HepG2 (cell line): ENCODE results near the gene ASXL1. TPM values are rescaled to one million over a fixed set of nuclear protein-coding genes. Genes with fewer than 3 reads are reported as not detected.

Source experiments
- AHR ChIP-seq: IDR thresholded peaks from 2 replicates; pipeline ENCODE4 v1.6.1; 2018; ENCODE audit warnings: missing genetic modification reagents, missing compliant biosample characterization
- GZF1 ChIP-seq: sonication (generic); formaldehyde crosslinking; IDR thresholded peaks from 2 replicates; pipeline ENCODE4 v1.5.1; 2020; ENCODE audit warnings: mild to moderate bottlenecking, missing genetic modification reagents
- HHEX ChIP-seq: IDR thresholded peaks from 2 replicates; pipeline ENCODE4 v1.6.1; 2016; ENCODE audit warnings: control low read depth
- MXI1 ChIP-seq: IDR thresholded peaks from 3 replicates; pipeline ENCODE4 v1.6.1; 2012; ENCODE audit warnings: low read depth, low read length, inconsistent platforms, borderline replicate concordance
- PHF20 ChIP-seq: sonication (generic); formaldehyde crosslinking; IDR thresholded peaks from 2 replicates; pipeline ENCODE4 v1.5.0; 2020; ENCODE audit warnings: mild to moderate bottlenecking, missing genetic modification reagents
- SMARCC2 ChIP-seq: fragments of 450-650 bp; IDR thresholded peaks from 2 replicates; pipeline ENCODE4 v1.6.1; 2017; ENCODE audit warnings: antibody characterized with exemption, mild to moderate bottlenecking
- ZMAT3 ChIP-seq: sonication (generic); formaldehyde crosslinking; conservative IDR thresholded peaks from 2 replicates; pipeline ENCODE4 v1.7.0; 2021; ENCODE audit warnings: missing genetic modification reagents
- ZMYM3 ChIP-seq: sonication (generic); formaldehyde crosslinking; IDR thresholded peaks from 2 replicates; pipeline ENCODE4 v1.5.1; 2020; ENCODE audit warnings: mild to moderate bottlenecking, missing genetic modification reagents
- ZNF136 ChIP-seq: sonication (generic); formaldehyde crosslinking; IDR thresholded peaks from 2 replicates; pipeline ENCODE4 v1.8.1; 2022; ENCODE audit warnings: low read depth, mild to moderate bottlenecking, moderate library complexity, missing genetic modification reagents
- ZNF205 ChIP-seq: IDR thresholded peaks from 2 replicates; pipeline ENCODE4 v1.6.1; 2018; ENCODE audit warnings: missing biosample characterization, missing genetic modification reagents
- ZNF235 ChIP-seq: sonication (generic); formaldehyde crosslinking; IDR thresholded peaks from 2 replicates; pipeline ENCODE4 v1.8.1; 2023; ENCODE audit warnings: mild to moderate bottlenecking, missing genetic modification reagents, borderline replicate concordance
- ZNF431 ChIP-seq: sonication (generic); formaldehyde crosslinking; IDR thresholded peaks from 2 replicates; pipeline ENCODE4 v1.9.0; 2022; ENCODE audit warnings: missing genetic modification reagents, low read depth, mild to moderate bottlenecking, borderline replicate concordance
- ZNF713 ChIP-seq: sonication (generic); formaldehyde crosslinking; IDR thresholded peaks from 2 replicates; pipeline ENCODE4 v1.4.0; 2020; ENCODE audit warnings: mild to moderate bottlenecking, missing genetic modification reagents
- polyA plus RNA-seq, 8 experiments: library from polyadenylated mRNA; depleted of rRNA in 3 of 8; stranded (reverse) in 7 of 8; unstranded in 1 of 8; fragments of >200 nt; fragmentation: Illumina TruSeq in 4 of 8; extraction: Trizol in 4 of 8; gene quantifications; 2 replicates each; pipeline versions ENCODE4 v1.2.1 to v1.2.3, GENCODE V29; 2011 to 2016; ENCODE audit warnings: low read depth in 4 of 8, missing spikeins in 1 of 8, mixed read lengths in 1 of 8; ENCODE audit not compliant: insufficient read depth in 1 of 8
- total RNA-seq, 5 experiments: library from RNA; depleted of rRNA; stranded (reverse); fragments of >200 nt; fragmentation: Illumina TruSeq; extraction: Trizol; gene quantifications; 2 replicates each; pipeline ENCODE4 v1.2.3, GENCODE V29; 2016; ENCODE audit warnings: low read depth in 1 of 5
- TF ChIP-seq, protein P1 (sequence below): sonication (generic); formaldehyde crosslinking; IDR thresholded peaks from 2 replicates; pipeline ENCODE4 v1.5.0; 2020; ENCODE audit warnings: mild to moderate bottlenecking, missing genetic modification reagents
- TF ChIP-seq, protein P2 (sequence below): sonication (generic); formaldehyde crosslinking; IDR thresholded peaks from 2 replicates; pipeline ENCODE4 v1.4.0; 2020; ENCODE audit warnings: mild to moderate bottlenecking, missing genetic modification reagents
- TF ChIP-seq, protein P3 (sequence below): sonication (generic); formaldehyde crosslinking; conservative IDR thresholded peaks from 2 replicates; pipeline ENCODE4 v1.5.0; 2020; ENCODE audit warnings: missing genetic modification reagents
- TF ChIP-seq, protein P4 (sequence below), 2 experiments: sonication (generic) in 1 of 2; formaldehyde crosslinking in 1 of 2; IDR thresholded peaks; 2 replicates each; pipeline versions ENCODE4 v1.5.1 to v1.6.1; 2011 to 2020; ENCODE audit warnings: borderline replicate concordance in 1 of 2, low read depth in 1 of 2, low read length in 1 of 2, mild to moderate bottlenecking in 1 of 2, missing genetic modification reagents in 1 of 2, moderate library complexity in 1 of 2
- TF ChIP-seq, protein P5 (sequence below): sonication (generic); formaldehyde crosslinking; IDR thresholded peaks from 2 replicates; pipeline ENCODE4 v1.9.0; 2021; ENCODE audit warnings: missing genetic modification reagents, mild to moderate bottlenecking, borderline replicate concordance

ASXL1 gene
- total and polyA plus RNA-seq, 2 of the 13 experiments (the other 11 are each of a cell fraction or from before 2014, with no cell fraction given), result 62.1 to 74.8 TPM

DNA sequence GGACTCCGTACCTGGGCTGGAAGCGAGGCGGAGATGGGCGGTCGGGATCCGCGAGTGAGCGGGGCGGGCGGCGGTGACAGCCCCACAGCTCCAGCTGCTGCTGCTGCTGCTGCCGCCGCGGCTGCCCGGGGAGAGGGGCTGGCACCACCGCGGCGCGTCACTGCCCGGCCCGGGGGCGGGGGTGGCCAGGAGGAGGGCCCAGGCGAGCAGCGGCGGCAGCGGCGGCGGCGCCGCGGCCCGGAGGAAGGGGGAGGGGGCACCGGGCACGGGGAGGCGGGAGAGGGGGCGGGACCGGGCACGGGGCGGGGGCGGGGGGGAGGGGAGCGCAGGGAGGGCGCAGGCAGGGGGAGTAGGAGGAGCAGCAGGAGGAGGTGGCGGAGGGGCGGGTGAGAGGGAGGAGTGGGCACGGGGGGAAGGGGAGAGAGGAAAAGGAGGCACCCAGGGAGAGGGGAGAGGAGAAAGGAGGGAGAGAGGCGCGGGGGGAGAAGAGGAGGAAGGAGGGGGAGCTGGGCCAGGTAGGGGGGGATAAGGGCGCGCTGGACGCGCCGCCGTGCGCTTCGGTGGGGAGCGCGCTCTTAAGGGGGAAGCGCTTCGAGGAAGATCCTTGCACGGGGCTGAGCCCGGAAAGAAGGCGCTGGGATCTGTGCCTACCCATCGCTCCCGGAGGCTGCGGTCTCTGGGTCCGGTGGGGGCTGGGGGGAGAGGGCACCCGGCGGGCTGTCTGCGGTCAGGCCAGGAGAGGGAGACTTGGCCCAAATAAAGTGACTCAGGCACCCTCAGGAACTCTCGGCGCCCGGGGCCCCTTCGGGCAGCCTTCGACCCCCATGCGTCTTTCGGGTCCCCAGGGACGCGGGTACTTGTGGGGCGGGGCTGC, 125.5 kb downstream of the ASXL1 start (continued):
- TF ChIP-seq, protein P1, sequence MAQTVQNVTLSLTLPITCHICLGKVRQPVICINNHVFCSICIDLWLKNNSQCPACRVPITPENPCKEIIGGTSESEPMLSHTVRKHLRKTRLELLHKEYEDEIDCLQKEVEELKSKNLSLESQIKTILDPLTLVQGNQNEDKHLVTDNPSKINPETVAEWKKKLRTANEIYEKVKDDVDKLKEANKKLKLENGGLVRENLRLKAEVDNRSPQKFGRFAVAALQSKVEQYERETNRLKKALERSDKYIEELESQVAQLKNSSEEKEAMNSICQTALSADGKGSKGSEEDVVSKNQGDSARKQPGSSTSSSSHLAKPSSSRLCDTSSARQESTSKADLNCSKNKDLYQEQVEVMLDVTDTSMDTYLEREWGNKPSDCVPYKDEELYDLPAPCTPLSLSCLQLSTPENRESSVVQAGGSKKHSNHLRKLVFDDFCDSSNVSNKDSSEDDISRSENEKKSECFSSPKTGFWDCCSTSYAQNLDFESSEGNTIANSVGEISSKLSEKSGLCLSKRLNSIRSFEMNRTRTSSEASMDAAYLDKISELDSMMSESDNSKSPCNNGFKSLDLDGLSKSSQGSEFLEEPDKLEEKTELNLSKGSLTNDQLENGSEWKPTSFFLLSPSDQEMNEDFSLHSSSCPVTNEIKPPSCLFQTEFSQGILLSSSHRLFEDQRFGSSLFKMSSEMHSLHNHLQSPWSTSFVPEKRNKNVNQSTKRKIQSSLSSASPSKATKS (CRISPR knock-in tag), result no peak
- TF ChIP-seq MXI1, result no peak
- TF ChIP-seq ZNF431 (CRISPR knock-in tag), result no peak
- TF ChIP-seq ZMYM3 (CRISPR knock-in tag), result peak; percentile 74
- TF ChIP-seq, protein P2, sequence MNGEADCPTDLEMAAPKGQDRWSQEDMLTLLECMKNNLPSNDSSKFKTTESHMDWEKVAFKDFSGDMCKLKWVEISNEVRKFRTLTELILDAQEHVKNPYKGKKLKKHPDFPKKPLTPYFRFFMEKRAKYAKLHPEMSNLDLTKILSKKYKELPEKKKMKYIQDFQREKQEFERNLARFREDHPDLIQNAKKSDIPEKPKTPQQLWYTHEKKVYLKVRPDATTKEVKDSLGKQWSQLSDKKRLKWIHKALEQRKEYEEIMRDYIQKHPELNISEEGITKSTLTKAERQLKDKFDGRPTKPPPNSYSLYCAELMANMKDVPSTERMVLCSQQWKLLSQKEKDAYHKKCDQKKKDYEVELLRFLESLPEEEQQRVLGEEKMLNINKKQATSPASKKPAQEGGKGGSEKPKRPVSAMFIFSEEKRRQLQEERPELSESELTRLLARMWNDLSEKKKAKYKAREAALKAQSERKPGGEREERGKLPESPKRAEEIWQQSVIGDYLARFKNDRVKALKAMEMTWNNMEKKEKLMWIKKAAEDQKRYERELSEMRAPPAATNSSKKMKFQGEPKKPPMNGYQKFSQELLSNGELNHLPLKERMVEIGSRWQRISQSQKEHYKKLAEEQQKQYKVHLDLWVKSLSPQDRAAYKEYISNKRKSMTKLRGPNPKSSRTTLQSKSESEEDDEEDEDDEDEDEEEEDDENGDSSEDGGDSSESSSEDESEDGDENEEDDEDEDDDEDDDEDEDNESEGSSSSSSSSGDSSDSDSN, result peak; percentile 58
- TF ChIP-seq ZNF713, result no peak
- TF ChIP-seq SMARCC2, result no peak
- no peak; the same call in 1 of the 2 replicates for TF ChIP-seq ZMAT3
- TF ChIP-seq HHEX (CRISPR knock-in tag), result no peak
- TF ChIP-seq GZF1 (CRISPR knock-in tag), result no peak
- TF ChIP-seq, protein P3, sequence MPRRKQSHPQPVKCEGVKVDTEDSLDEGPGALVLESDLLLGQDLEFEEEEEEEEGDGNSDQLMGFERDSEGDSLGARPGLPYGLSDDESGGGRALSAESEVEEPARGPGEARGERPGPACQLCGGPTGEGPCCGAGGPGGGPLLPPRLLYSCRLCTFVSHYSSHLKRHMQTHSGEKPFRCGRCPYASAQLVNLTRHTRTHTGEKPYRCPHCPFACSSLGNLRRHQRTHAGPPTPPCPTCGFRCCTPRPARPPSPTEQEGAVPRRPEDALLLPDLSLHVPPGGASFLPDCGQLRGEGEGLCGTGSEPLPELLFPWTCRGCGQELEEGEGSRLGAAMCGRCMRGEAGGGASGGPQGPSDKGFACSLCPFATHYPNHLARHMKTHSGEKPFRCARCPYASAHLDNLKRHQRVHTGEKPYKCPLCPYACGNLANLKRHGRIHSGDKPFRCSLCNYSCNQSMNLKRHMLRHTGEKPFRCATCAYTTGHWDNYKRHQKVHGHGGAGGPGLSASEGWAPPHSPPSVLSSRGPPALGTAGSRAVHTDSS, result no peak
- peak; percentile 74; the same call in 1 of the 2 replicates for TF ChIP-seq ZNF235 (CRISPR knock-in tag)
- TF ChIP-seq, protein P4, sequence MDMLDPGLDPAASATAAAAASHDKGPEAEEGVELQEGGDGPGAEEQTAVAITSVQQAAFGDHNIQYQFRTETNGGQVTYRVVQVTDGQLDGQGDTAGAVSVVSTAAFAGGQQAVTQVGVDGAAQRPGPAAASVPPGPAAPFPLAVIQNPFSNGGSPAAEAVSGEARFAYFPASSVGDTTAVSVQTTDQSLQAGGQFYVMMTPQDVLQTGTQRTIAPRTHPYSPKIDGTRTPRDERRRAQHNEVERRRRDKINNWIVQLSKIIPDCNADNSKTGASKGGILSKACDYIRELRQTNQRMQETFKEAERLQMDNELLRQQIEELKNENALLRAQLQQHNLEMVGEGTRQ (IDR thresholded peaks at IDR 0.05; ENCODE audit: low read depth, low read length), result no peak
- TF ChIP-seq, protein P4 (CRISPR knock-in tag; IDR thresholded peaks at IDR 0.05; ENCODE audit: borderline replicate concordance), result no peak
- TF ChIP-seq, protein P5, sequence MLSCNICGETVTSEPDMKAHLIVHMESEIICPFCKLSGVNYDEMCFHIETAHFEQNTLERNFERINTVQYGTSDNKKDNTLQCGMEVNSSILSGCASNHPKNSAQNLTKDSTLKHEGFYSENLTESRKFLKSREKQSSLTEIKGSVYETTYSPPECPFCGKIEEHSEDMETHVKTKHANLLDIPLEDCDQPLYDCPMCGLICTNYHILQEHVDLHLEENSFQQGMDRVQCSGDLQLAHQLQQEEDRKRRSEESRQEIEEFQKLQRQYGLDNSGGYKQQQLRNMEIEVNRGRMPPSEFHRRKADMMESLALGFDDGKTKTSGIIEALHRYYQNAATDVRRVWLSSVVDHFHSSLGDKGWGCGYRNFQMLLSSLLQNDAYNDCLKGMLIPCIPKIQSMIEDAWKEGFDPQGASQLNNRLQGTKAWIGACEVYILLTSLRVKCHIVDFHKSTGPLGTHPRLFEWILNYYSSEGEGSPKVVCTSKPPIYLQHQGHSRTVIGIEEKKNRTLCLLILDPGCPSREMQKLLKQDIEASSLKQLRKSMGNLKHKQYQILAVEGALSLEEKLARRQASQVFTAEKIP (CRISPR knock-in tag), result no peak
- 0 out of 2 replicates have a peak, but pooled peaks have one; percentile 78 for TF ChIP-seq AHR (CRISPR knock-in tag)
- no peak for TF ChIP-seq ZNF136 (CRISPR knock-in tag)
- peak; percentile 70; the same call in 1 of the 2 replicates for TF ChIP-seq ZNF205 (CRISPR knock-in tag)
- TF ChIP-seq PHF20 (CRISPR knock-in tag), result no peak
